Natural killer cell (primary cell): ENCODE data around the gene SLC41A2. TPM values are rescaled to one million over a fixed set of nuclear protein-coding genes. Genes with fewer than 3 reads are reported as not detected.
A peak's percentile ranks its signal among the peaks of the same experiment; 100 is the strongest.

Source experiments
- ATAC-seq, 3 donors: fragments of 150-1000 bp in 2 of 3; fragments of 200-7000 bp in 1 of 3; cut with Tn5 transposase; 1 replicate in 1 of 3; 2 replicates in 2 of 3; pipeline ENCODE4 v1.10.0; 2021; ENCODE audit warnings: mild to moderate bottlenecking in 2 of 3, moderate library complexity in 2 of 3
- DNase-seq, 2 donors: peaks; one replicate each; pipeline versions ENCODE4 v3.0.0 to v3.0.0-alpha.2; 2013 to 2021; ENCODE audit warnings: mixed read lengths in 1 of 2
- H3K27ac ChIP-seq: one replicate; pipeline ENCODE4 v1.5.1; 2013; ENCODE audit warnings: mild to moderate bottlenecking, low read length
- H3K27me3 ChIP-seq: one replicate; pipeline ENCODE4 v1.6.1; 2013; ENCODE audit warnings: low read length; ENCODE audit not compliant: control insufficient read depth, insufficient read depth
- H3K36me3 ChIP-seq: one replicate; pipeline ENCODE4 v1.6.1; 2013; ENCODE audit warnings: low read length; ENCODE audit not compliant: control insufficient read depth, insufficient read depth
- H3K4me1 ChIP-seq: one replicate; pipeline ENCODE4 v1.6.1; 2013; ENCODE audit warnings: low read length; ENCODE audit not compliant: control insufficient read depth, insufficient read depth
- H3K4me3 ChIP-seq: one replicate; pipeline ENCODE4 v1.5.1; 2013; ENCODE audit warnings: low read length
- H3K9me3 ChIP-seq: one replicate; pipeline ENCODE4 v1.6.1; 2013; ENCODE audit warnings: low read length; ENCODE audit not compliant: control insufficient read depth, insufficient read depth
- H3K27ac Mint-ChIP-seq, 2 donors: one replicate each; pipeline ENCODE4 v1.8.0; 2022; ENCODE audit warnings: mild to moderate bottlenecking in 2 of 2, mixed read lengths in 2 of 2, moderate library complexity in 1 of 2
- H3K27me3 Mint-ChIP-seq, 2 donors: one replicate each; pipeline ENCODE4 v1.8.0; 2022; ENCODE audit warnings: low read depth in 2 of 2, mixed read lengths in 2 of 2
- H3K36me3 Mint-ChIP-seq: one replicate; pipeline ENCODE4 v1.8.0; 2022; ENCODE audit warnings: mixed read lengths
- H3K4me1 Mint-ChIP-seq, 2 donors: one replicate each; pipeline ENCODE4 v1.8.0; 2022; ENCODE audit warnings: mixed read lengths in 2 of 2
- H3K4me3 Mint-ChIP-seq: one replicate; pipeline ENCODE4 v1.8.0; 2022; ENCODE audit warnings: mild to moderate bottlenecking, moderate library complexity, mixed read lengths
- H3K9me3 Mint-ChIP-seq, 2 donors: one replicate each; pipeline ENCODE4 v1.8.0; 2022; ENCODE audit warnings: mixed read lengths in 2 of 2
- CTCF ChIP-seq: fragments of 200-600 bp; IDR thresholded peaks from one replicate; pipeline ENCODE4 v1.8.0; 2022; ENCODE audit warnings: antibody characterized with exemption
- WGBS: methylation state at CpG from one replicate; pipeline ENCODE4 v1.1.7; 2013; ENCODE audit warnings: missing lambda C conversion rate; ENCODE audit not compliant: insufficient coverage; 5-methylcytosine and 5-hydroxymethylcytosine counted together
- intact Hi-C: fragments of 100-400 bp; cut with micrococcal nuclease; formaldehyde crosslinking; loops from one replicate; pipeline ENCODE4 v1.14.2; 2022
- total RNA-seq, 4 donors: library from RNA; stranded (reverse); fragments of 120-200 nt in 1 of 4; gene quantifications; one replicate each; pipeline versions ENCODE4 v1.2.3 to v1.2.4, GENCODE V29; 2013 to 2022

The SLC41A2 gene
- total RNA-seq, 3 donors from 2014 or later (not counting 1 experiment from before 2014, with no cell fraction given): 1.3 to 3.5 (median 1.7) TPM

DNA sequence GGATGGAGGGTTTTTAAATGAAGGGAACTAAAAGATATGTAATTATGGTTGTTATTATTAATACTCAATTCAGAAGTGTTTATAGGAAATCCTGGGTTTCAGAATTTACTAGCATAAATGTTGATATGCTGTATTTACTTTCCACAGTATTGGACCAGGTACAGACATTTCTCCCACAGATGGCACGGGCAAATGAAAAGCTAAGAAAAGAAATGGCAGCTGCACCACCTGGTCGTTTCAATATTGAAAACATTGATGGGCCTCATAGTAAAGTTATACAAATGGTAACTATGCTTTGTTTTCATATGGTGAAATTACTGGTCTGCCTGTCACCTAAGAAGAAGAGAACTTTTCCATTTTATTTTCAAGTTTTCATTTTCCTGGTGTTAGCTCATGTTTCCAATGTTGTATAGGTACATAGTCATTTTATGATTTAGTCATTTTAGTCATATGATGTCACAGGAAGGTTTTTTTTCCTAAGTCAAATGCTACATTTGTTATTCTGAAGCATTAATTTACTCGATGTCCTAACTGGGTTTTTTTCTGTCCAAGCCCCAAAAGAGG lies 33.6 kb upstream of the SLC41A2 start:
- ATAC-seq (no peak), DNase-seq (no peak)
- Mint-ChIP-seq H3K4me3 (no peak overlapping the region), H3K4me1 (peaks cover 16 to 22% of the 10 kb centered on the region in 2 donors), H3K27me3 (no peaks in the 10 kb centered on the region), H3K27ac (no peak overlapping the region), H3K9me3 (no peaks in the 10 kb centered on the region), H3K36me3 (peaks cover 16% of the 10 kb centered on the region)
- H3K4me3 ChIP-seq: no peak overlapping the region
- TF ChIP-seq CTCF: no peak
- no peak overlapping the region for H3K27ac ChIP-seq
- 97% methylated on average over 3 of the region's 3 CpGs for WGBS
- no peaks in the 10 kb centered on the region for H3K27me3 ChIP-seq
- peaks cover 32% of the 10 kb centered on the region for H3K36me3 ChIP-seq
- intact Hi-C loops: no loop called here
- peaks cover 2% of the 10 kb centered on the region for H3K4me1 ChIP-seq
- H3K9me3 ChIP-seq: no peaks in the 10 kb centered on the region

- ATAC-seq: no peak
- DNase-seq: no peak
- Histone ChIP-seq H3K4me3 (no peak overlapping the region), H3K9me3 (no peaks in the 10 kb centered on the region), H3K4me1 (peaks cover 4% of the 10 kb centered on the region), H3K27me3 (no peaks in the 10 kb centered on the region), H3K36me3 (peaks cover 26% of the 10 kb centered on the region), H3K27ac (no peak overlapping the region)
- Mint-ChIP-seq H3K36me3 (peaks cover 16% of the 10 kb centered on the region), H3K4me3 (no peak overlapping the region), H3K9me3 (no peaks in the 10 kb centered on the region), H3K4me1 (peaks cover 19 to 27% of the 10 kb centered on the region in 2 donors), H3K27ac (no peak overlapping the region), H3K27me3 (no peaks in the 10 kb centered on the region)
- 91% methylated on average over 3 of the region's 4 CpGs for WGBS
- intact Hi-C loops: no loop called here
- TF ChIP-seq CTCF: no peak
Measured at GRCh38 chr12:104990950-104991349, 32.9 kb upstream of the SLC41A2 start.

- Histone ChIP-seq H3K36me3 (peaks cover 1% of the 10 kb centered on the region), H3K4me1 (peaks cover 10% of the 10 kb centered on the region), H3K27me3 (no peaks in the 10 kb centered on the region), H3K9me3 (no peaks in the 10 kb centered on the region), H3K27ac (peak within 1 kb of the TSS; percentile 29), H3K4me3 (peak within 1 kb of the TSS; percentile 64)
- Mint-ChIP-seq H3K36me3 (no peaks in the 10 kb centered on the region), H3K4me1 (peaks cover 27 to 36% of the 10 kb centered on the region in 2 donors), H3K27ac (peak within 1 kb of the TSS; percentile 29 to 78), H3K4me3 (peak within 1 kb of the TSS; percentile 93), H3K9me3 (no peaks in the 10 kb centered on the region), H3K27me3 (peaks cover 6 to 17% of the 10 kb centered on the region in 2 donors)
- TF ChIP-seq CTCF: no peak
- ATAC-seq (peak; percentile 96 to 98 (median 97)), DNase-seq (peak; percentile 80 to 89)
- intact Hi-C loops: loop anchor here (2.0 kb wide), 1 partner anchor 27 kb away; the partner anchor contains the start of gene SLC41A2
- under 1% methylated on average over 57 of the region's 59 CpGs for WGBS
Measured at GRCh38 chr12:104986022-104986941, 28.2 kb upstream of the SLC41A2 start, which contains the start of gene NOPCHAP1. NOPCHAP1 (plus strand) TSS chr12:104986316; CDS start chr12:104986353, 37 bp downstream.
